ENCODE data around the gene KRTAP4-3. TPM values are rescaled to one million over a fixed set of nuclear protein-coding genes. Genes with fewer than 3 reads are reported as not detected.
"Not testable (repeated sequence)": the region's sequence is repeated elsewhere in the genome, so short reads cannot be mapped to it uniquely, and the experiment has no call there.

Gene KRTAP4-3
- total RNA-seq, 2 experiments from 2014 or later: not detected

DNA sequence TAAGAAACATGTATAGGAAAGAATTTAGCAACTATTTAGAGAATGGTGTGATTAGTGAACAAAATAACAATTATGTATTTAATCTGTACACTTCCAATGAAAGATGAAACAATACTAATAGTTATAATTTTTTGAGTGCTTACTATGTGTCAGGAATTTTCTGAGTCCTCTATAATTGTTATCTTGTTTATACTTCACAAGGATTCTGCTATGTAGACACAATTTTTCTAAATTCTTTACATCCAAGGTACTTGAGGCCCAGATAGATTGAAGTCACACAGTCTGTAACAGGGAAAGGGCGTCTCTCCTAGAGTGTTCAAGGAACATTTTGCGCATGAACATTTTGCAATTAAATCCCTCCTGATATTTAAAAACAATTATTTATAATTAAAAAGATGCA, 43.0 kb downstream of the KRTAP4-3 start:
- no peaks in the 10 kb centered on the region for H3K27me3 Mint-ChIP-seq (ENCODE audit: low read depth)
- ATAC-seq (no peak), DNase-seq (no peak)
- H3K27ac Mint-ChIP-seq: no peak overlapping the region
- POLR2A ChIA-PET: no interaction called here
- peaks cover 27% of the 10 kb centered on the region for H3K4me1 Mint-ChIP-seq (ENCODE audit: low read depth)
- no peak overlapping the region for H3K4me3 Mint-ChIP-seq
- H3K36me3 Mint-ChIP-seq (ENCODE audit: low read depth): peaks cover 1% of the 10 kb centered on the region
- CTCF ChIA-PET: no interaction called here
- H3K9me3 Mint-ChIP-seq (ENCODE audit: insufficient read depth): no peaks in the 10 kb centered on the region

DNA sequence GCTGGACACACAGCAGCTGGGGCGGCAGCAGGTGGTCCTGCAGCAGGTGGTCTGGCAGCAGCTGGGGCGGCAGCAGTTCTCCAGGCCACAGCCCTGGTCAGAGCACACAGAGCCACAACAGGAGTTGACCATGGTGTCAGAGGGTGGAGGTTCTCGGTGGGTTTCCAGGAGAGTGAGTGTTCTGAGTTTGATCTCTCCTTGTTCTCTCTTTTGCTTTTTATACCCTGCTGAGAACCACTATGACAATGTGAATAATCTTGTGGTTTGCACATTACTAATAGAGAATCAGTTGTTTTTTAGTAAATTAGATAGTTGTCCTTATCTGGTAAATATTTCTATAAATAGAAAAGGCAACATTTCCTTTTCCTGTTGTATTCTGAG, 44.0 kb downstream of the KRTAP4-3 start, which contains the start of gene KRTAP4-12:
KRTAP4-12 (minus strand) TSS at position 192 of the 381 bp plus-strand sequence; CDS start at position 132, 60 bp downstream.
- H3K4me1 Mint-ChIP-seq (ENCODE audit: low read depth): peaks cover 30% of the 10 kb centered on the region
- H3K27me3 Mint-ChIP-seq (ENCODE audit: low read depth); H3K9me3 Mint-ChIP-seq (ENCODE audit: insufficient read depth); POLR2A ChIA-PET; CTCF ChIA-PET; H3K4me3 Mint-ChIP-seq; ATAC-seq; H3K27ac Mint-ChIP-seq; DNase-seq; H3K36me3 Mint-ChIP-seq (ENCODE audit: low read depth): not testable (repeated sequence)

DNA sequence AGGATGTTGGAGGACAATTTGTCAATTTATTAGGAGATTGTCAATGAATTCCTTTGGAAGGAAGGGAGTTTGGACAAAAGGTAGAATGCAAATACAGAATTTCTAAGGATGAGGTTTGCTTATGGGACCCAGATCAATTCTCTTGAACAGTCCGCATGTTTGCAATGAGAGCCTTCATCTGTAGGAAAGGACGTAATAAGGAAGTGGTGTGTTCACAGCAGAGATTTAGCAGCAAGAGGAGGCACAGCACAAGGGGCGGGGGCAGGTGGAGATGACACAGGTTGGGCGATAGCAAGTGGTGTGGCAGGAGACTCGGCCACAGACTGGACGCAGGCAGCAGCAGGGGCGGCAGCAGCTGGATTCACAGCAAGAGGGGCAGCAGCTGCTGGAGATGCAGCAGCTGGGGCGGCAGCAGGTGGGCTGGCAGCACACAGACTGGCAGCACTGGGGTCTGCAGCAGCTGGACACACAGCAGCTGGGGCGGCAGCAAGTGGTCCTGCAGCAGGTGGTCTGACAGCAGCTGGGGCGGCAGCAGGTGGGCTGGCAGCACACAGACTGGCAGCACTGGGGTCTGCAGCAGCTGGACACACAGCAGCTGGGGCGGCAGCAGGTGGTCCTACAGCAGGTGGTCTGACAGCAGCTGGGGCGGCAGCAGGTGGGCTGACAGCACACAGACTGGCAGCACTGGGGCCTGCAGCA, 44.6 kb downstream of the KRTAP4-3 start:
- H3K27me3 Mint-ChIP-seq (ENCODE audit: low read depth); ATAC-seq; H3K9me3 Mint-ChIP-seq (ENCODE audit: insufficient read depth); H3K36me3 Mint-ChIP-seq (ENCODE audit: low read depth); H3K4me3 Mint-ChIP-seq; H3K27ac Mint-ChIP-seq; DNase-seq; CTCF ChIA-PET; POLR2A ChIA-PET: not testable (repeated sequence)
- peaks cover 30% of the 10 kb centered on the region for H3K4me1 Mint-ChIP-seq (ENCODE audit: low read depth)

DNA sequence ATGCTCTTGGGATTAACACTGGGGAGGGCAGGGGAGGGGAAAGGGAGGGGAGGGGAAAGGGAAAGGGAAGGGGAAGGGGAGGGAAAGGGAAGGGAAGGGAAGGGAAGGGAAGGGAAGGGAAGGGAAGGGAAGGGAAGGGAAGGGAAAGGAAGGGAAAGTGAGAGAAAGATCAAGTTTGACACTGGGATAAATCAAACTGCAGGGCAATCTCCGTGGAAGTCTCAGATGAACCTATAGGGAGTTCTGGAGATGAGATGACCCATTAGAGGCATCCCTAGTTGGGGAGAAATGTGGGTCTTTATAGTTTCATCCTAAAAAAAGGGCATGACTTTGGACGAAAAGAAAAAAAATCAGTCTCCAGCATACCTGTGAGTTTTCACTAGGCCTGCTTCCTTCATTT, 46.3 kb downstream of the KRTAP4-3 start:
- H3K27me3 Mint-ChIP-seq (ENCODE audit: low read depth): peaks cover 3% of the 10 kb centered on the region
- no peak for ATAC-seq
- H3K4me1 Mint-ChIP-seq (ENCODE audit: low read depth): peaks cover 30% of the 10 kb centered on the region
- no peak for DNase-seq
- H3K9me3 Mint-ChIP-seq (ENCODE audit: insufficient read depth): no peaks in the 10 kb centered on the region
- ChIA-PET CTCF (no interaction called here), POLR2A (no interaction called here)
- H3K36me3 Mint-ChIP-seq (ENCODE audit: low read depth): peaks cover 4% of the 10 kb centered on the region
- H3K27ac Mint-ChIP-seq: no peak overlapping the region
- H3K4me3 Mint-ChIP-seq: no peak overlapping the region

DNA sequence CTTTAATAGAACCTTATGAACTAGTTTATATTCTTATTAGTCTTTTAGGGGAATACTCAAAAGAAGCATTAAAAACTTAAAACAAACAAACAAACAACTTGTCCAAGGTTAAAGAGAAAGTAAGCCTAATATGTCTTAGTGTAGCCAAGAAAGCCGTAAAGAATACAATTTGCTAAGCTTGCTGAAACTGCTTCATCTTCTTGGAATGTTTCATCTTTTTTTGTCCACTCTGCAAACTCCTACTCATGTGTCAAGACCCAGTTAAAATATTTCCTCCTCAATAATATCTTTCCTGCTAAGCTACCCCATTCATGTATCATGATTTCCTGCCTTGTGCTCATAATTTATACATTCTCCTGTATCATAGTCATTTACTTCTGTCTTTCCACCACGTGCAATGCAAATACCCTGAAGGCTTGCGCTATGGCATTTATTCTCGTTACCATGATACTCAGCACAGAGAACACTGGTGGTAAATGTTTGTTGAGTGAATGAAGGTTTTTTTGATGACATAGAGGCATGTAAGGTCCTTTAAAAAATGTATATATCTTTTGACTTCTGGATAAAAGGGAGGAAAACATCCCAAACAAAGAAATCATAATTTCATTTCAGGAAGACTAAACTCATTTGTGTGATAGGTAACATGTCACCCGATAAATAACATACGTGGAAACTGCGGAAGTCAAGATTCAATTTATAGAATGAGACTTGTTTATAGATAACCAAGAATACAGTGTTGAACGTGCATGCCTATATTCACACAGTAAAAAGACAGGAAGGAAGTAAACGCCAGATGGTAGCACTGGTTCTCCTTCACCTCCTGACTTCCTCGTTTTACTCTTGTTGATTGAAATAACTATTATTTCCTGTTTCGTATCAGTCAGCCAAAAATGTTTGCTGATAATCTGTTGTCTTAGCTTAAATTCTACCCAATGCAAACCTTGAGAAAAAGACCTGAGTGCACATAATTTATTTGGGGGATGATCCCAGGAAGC, 48.0 kb downstream of the KRTAP4-3 start:
- POLR2A ChIA-PET: interaction anchor here (0.6 kb wide), 1 partner anchor 8 kb away, joined by 3 read pairs; no protein-coding TSS in a partner anchor
- CTCF ChIA-PET, H3K4me3 Mint-ChIP-seq: not testable (repeated sequence)

DNA sequence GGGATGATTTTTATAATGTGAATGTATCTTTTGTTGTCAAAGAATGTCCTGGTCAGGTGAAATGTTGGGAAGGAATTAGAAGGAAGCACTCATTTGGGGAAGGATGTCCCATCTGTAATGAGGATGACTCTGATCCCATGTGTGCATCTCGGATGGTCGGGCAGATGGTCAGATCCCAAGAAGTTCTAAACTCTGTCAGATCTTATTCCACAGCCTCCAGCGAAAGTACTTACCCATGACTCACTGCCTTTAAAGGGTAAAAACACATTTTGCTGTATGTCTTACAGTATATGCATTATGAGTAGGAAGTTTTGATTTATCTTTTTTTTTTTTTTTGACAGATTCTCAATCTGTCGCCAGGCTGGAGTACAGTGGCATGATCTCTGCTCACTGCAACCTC, 49.3 kb downstream of the KRTAP4-3 start:
- Mint-ChIP-seq H3K9me3 (ENCODE audit: insufficient read depth) (no peaks in the 10 kb centered on the region), H3K4me3 (no peak overlapping the region), H3K36me3 (ENCODE audit: low read depth) (peaks cover 4% of the 10 kb centered on the region), H3K4me1 (ENCODE audit: low read depth) (peaks cover 15% of the 10 kb centered on the region), H3K27me3 (ENCODE audit: low read depth) (peaks cover 3% of the 10 kb centered on the region), H3K27ac (no peak overlapping the region)
- ATAC-seq (no peak), DNase-seq (no peak)
- POLR2A ChIA-PET: no interaction called here
- CTCF ChIA-PET: no interaction called here

More for the DNA sequence above, 48.0 kb downstream of the KRTAP4-3 start:
- ATAC-seq; H3K9me3 Mint-ChIP-seq (ENCODE audit: insufficient read depth); H3K27me3 Mint-ChIP-seq (ENCODE audit: low read depth); DNase-seq; H3K36me3 Mint-ChIP-seq (ENCODE audit: low read depth): not testable (repeated sequence)
- Mint-ChIP-seq H3K4me1 (ENCODE audit: low read depth) (peaks cover 21% of the 10 kb centered on the region), H3K27ac (peak overlapping the region; percentile 33)

DNA sequence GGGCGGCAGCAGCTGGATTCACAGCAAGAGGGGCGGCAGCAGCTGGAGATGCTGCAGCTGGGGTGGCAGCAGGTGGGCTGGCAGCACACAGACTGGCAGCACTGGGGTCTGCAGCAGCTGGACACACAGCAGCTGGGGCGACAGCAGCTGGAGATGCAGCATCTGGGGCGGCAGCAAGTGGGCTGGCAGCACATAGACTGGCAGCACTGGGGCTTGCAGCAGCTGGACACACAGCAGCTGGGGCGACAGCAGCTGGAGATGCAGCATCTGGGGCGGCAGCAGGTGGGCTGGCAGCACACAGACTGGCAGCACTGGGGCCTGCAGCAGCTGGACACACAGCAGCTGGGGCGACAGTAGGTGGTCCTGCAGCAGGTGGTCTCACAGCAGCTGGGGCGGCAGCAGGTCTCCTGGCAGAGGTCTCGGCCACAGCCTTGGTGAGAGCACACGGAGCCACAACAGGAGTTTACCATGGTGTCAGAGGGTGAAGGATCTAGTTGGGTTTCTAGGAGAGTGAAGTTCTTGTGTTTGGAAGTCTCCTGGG, 50.1 kb downstream of the KRTAP4-3 start, which contains the start of gene KRTAP4-11:
KRTAP4-11 (minus strand) TSS at position 528 of the 541 bp plus-strand sequence; CDS start at position 470, 58 bp downstream.
- CTCF ChIA-PET; H3K9me3 Mint-ChIP-seq (ENCODE audit: insufficient read depth); H3K27ac Mint-ChIP-seq; H3K36me3 Mint-ChIP-seq (ENCODE audit: low read depth); POLR2A ChIA-PET; H3K4me1 Mint-ChIP-seq (ENCODE audit: low read depth); ATAC-seq; H3K27me3 Mint-ChIP-seq (ENCODE audit: low read depth); H3K4me3 Mint-ChIP-seq; DNase-seq: not testable (repeated sequence)

Other genes starting within 250 kb of the KRTAP4-3 start
- not detected for gene KRT23, start 230.6 kb downstream of the KRTAP4-3 start, total RNA-seq
- gene KRT39, start 201.3 kb downstream of the KRTAP4-3 start, total RNA-seq: not detected
- not detected for gene KRT40, start 183.9 kb downstream of the KRTAP4-3 start, total RNA-seq
- not detected for gene KRTAP3-3, start 174.1 kb downstream of the KRTAP4-3 start, total RNA-seq
- not detected for gene KRTAP3-2, start 168.3 kb downstream of the KRTAP4-3 start, total RNA-seq
- not detected for gene KRTAP3-1, start 159.1 kb downstream of the KRTAP4-3 start, total RNA-seq
- not detected for gene KRTAP1-5, start 141.0 kb downstream of the KRTAP4-3 start, total RNA-seq
- gene KRTAP1-4, start 138.0 kb downstream of the KRTAP4-3 start, total RNA-seq: not detected
- gene KRTAP1-3, start 133.3 kb downstream of the KRTAP4-3 start, total RNA-seq: not detected
- gene KRTAP1-1, start 126.8 kb downstream of the KRTAP4-3 start, total RNA-seq: not detected
- not detected for gene KRTAP2-1, start 120.9 kb downstream of the KRTAP4-3 start, total RNA-seq
- not detected for gene KRTAP2-2, start 113.0 kb downstream of the KRTAP4-3 start, total RNA-seq
- gene KRTAP2-3, start 108.1 kb downstream of the KRTAP4-3 start, total RNA-seq: not detected
- not detected for gene KRTAP2-4, start 102.3 kb downstream of the KRTAP4-3 start, total RNA-seq
- gene KRTAP4-7, start 84.1 kb downstream of the KRTAP4-3 start, total RNA-seq: not detected
- gene KRTAP4-8, start 70.1 kb downstream of the KRTAP4-3 start, total RNA-seq: not detected
- gene KRTAP4-16, start 66.0 kb downstream of the KRTAP4-3 start, total RNA-seq: not detected
- gene KRTAP4-9, start 62.8 kb downstream of the KRTAP4-3 start, total RNA-seq: not detected
- gene KRTAP4-11, start 49.8 kb downstream of the KRTAP4-3 start, total RNA-seq: not detected
- not detected for gene KRTAP4-12, start 44.0 kb downstream of the KRTAP4-3 start, total RNA-seq
- not detected for gene KRTAP4-6, start 27.7 kb downstream of the KRTAP4-3 start, total RNA-seq
- not detected for gene KRTAP4-5, start 18.4 kb downstream of the KRTAP4-3 start, total RNA-seq
- gene KRTAP4-4, start 7.5 kb downstream of the KRTAP4-3 start, total RNA-seq: not detected
- gene KRTAP4-2, start 10.0 kb upstream of the KRTAP4-3 start, total RNA-seq: not detected
- not detected for gene KRTAP4-1, start 16.7 kb upstream of the KRTAP4-3 start, total RNA-seq
- not detected for gene KRTAP9-1, start 21.7 kb upstream of the KRTAP4-3 start, total RNA-seq
- not detected for gene KRTAP9-2, start 58.4 kb upstream of the KRTAP4-3 start, total RNA-seq
- gene KRTAP9-3, start 64.2 kb upstream of the KRTAP4-3 start, total RNA-seq: not detected
- gene KRTAP9-8, start 69.8 kb upstream of the KRTAP4-3 start, total RNA-seq: not detected
- gene KRTAP9-4, start 81.5 kb upstream of the KRTAP4-3 start, total RNA-seq: not detected
- not detected for gene KRTAP9-9, start 87.2 kb upstream of the KRTAP4-3 start, total RNA-seq
- not detected for gene KRTAP9-6, start 97.2 kb upstream of the KRTAP4-3 start, total RNA-seq
- gene KRTAP9-7, start 107.5 kb upstream of the KRTAP4-3 start, total RNA-seq: not detected
- not detected for gene KRTAP29-1, start 134.6 kb upstream of the KRTAP4-3 start, total RNA-seq
- not detected for gene KRTAP16-1, start 141.1 kb upstream of the KRTAP4-3 start, total RNA-seq
- gene KRTAP17-1, start 147.5 kb upstream of the KRTAP4-3 start, total RNA-seq: not detected
- not detected for gene KRT33A, start 182.6 kb upstream of the KRTAP4-3 start, total RNA-seq
- not detected for gene KRT33B, start 201.6 kb upstream of the KRTAP4-3 start, total RNA-seq
- gene KRT34, start 214.1 kb upstream of the KRTAP4-3 start, total RNA-seq: not detected
- gene KRT31, start 229.4 kb upstream of the KRTAP4-3 start, total RNA-seq: not detected